ENCODE results near the gene P2RY8. TPM values are rescaled to one million over a fixed set of nuclear protein-coding genes. Genes with fewer than 3 reads are reported as not detected.

Gene P2RY8
- total and polyA plus RNA-seq, 10 of the 15 experiments (the other 5 are each of a cell fraction or from before 2014, with no cell fraction given), result 2.0 to 64.4 (median 36.5) TPM

DNA sequence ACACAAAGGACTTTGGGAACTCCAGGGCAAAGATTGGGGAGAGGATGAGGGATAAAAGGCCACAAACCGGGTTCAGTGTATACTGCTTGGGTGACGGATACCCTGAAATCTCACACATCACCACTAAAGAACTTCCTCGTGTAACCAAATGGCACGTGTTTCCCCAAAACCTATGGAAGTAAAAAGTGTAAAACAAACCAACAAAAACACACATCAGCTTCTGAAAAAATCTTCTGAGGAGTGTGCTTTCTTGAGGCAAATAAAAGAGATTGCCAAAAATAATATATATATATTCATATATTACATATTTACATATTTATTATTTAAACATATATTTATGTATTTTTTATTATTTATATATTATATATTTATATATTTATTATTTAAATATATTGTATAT lies 3.9 kb downstream of the P2RY8 start (continued):
- no peak for TF ChIP-seq CTCF (IDR thresholded peaks at IDR 0.05 in 2 of 3, conservative IDR thresholded peaks at IDR 0.05 in 1 of 3; ENCODE audit: control insufficient read depth in 2 of 3, extremely low read depth in 1 of 3, insufficient read depth in 1 of 3, low read depth in 3 of 3, low read length in 3 of 3)
- TF ChIP-seq POLR2AphosphoS5 (IDR thresholded peaks at IDR 0.05; ENCODE audit: low read length), result no peak
- no peak for TF ChIP-seq SUPT20H (IDR thresholded peaks at IDR 0.05; ENCODE audit: borderline replicate concordance, control insufficient read depth, low read depth, low read length)
- TF ChIP-seq NFYA (IDR thresholded peaks at IDR 0.05; ENCODE audit: borderline replicate concordance, low read depth, low read length), result no peak
- no peak for TF ChIP-seq SPI1 (IDR thresholded peaks at IDR 0.05; ENCODE audit: borderline replicate concordance, insufficient read depth, low read depth, low read length)
- TF ChIP-seq MYC (IDR thresholded peaks at IDR 0.05; ENCODE audit: insufficient read depth, insufficient read length, insufficient replicate concordance, low read length, severe bottlenecking), result no peak
- TF ChIP-seq CEBPZ (IDR thresholded peaks at IDR 0.05; ENCODE audit: low read depth, low read length), result no peak
